ENCODE data around the gene HPCAL4.

GRCh38 chr1:39640861-39641260 lies 50.4 kb downstream of the HPCAL4 start:
- TF ChIP-seq CTCF (IDR thresholded peaks at IDR 0.05) = no peak
- TF ChIP-seq EZH2 (IDR thresholded peaks at IDR 0.05) = no peak
- TF ChIP-seq EZH2phosphoT487 (IDR thresholded peaks at IDR 0.05) = no peak

All from neural progenitor cell (in vitro differentiated cells).